Small intestine (tissue), 7 donors: ENCODE data around the gene NQO1. TPM values are rescaled to one million over a fixed set of nuclear protein-coding genes. Genes with fewer than 3 reads are reported as not detected.

Experiments used
- DNase-seq, 2 donors: peaks; one replicate each; pipeline versions ENCODE4 v3.0.0 to v3.0.0-alpha.2; 2013
- FAIRE-seq: peaks from 2 replicates; lab custom pipeline; 2012; peaks lifted over from hg19 to GRCh38; lab: Jason Lieb, UNC
- H3K27ac ChIP-seq, 3 donors: one replicate each; pipeline ENCODE4 v1.5.1; 2013; ENCODE audit warnings: low read length in 2 of 3, mild to moderate bottlenecking in 2 of 3, control low read depth in 1 of 3, inconsistent platforms in 1 of 3, low read depth in 1 of 3, moderate library complexity in 1 of 3
- H3K27me3 ChIP-seq, 3 donors: one replicate each; pipeline ENCODE4 v1.6.1; 2013; ENCODE audit warnings: low read length in 3 of 3, inconsistent platforms in 1 of 3; ENCODE audit not compliant: control insufficient read depth in 3 of 3, insufficient read depth in 3 of 3
- H3K36me3 ChIP-seq, 3 donors: one replicate each; pipeline ENCODE4 v1.6.1; 2013; ENCODE audit warnings: low read length in 3 of 3, inconsistent platforms in 1 of 3, low read depth in 1 of 3, mild to moderate bottlenecking in 1 of 3, moderate library complexity in 1 of 3; ENCODE audit not compliant: control insufficient read depth in 3 of 3, insufficient read depth in 2 of 3
- H3K4me1 ChIP-seq, 3 donors: one replicate each; pipeline ENCODE4 v1.6.1; 2013; ENCODE audit warnings: low read length in 2 of 3, inconsistent platforms in 1 of 3, low read depth in 1 of 3, mild to moderate bottlenecking in 1 of 3, moderate library complexity in 1 of 3; ENCODE audit not compliant: control insufficient read depth in 3 of 3, insufficient read depth in 2 of 3
- H3K4me3 ChIP-seq, 3 donors: one replicate each; pipeline ENCODE4 v1.5.1; 2013; ENCODE audit warnings: low read length in 3 of 3, control low read depth in 1 of 3, inconsistent platforms in 1 of 3, low read depth in 1 of 3, mild to moderate bottlenecking in 1 of 3, moderate library complexity in 1 of 3
- H3K9me3 ChIP-seq, 2 donors: one replicate each; pipeline ENCODE4 v1.6.1; 2013; ENCODE audit warnings: low read depth in 1 of 2, low read length in 1 of 2; ENCODE audit not compliant: control insufficient read depth in 2 of 2, insufficient read depth in 1 of 2
- WGBS, 3 donors: extraction: QIAGEN DNeasy Blood & Tissue Kit; methylation state at CpG; one replicate each; pipeline ENCODE4 v1.1.7; 2013; 5-methylcytosine and 5-hydroxymethylcytosine counted together
- polyA plus RNA-seq, 4 donors: library from polyadenylated mRNA; stranded (reverse) in 3 of 4; unstranded in 1 of 4; fragments of 200-250 nt in 3 of 4; fragments of 120-200 nt in 1 of 4; gene quantifications; one replicate each; pipeline versions ENCODE4 v1.2.1 to v1.2.3, GENCODE V29; 2013
- donor health status: healthy with polysubstance abuse.
- donor health status: control.
- donor health status: control.
- donor health status: Bipolar disorder and iron deficiency.
- donor health status: healthy.

Gene NQO1
- polyA plus RNA-seq, 4 donors, result 18.2 to 151 (median 96.3) TPM

GRCh38 chr16:69748694-69749345 is 22.5 kb upstream of the NQO1 start:
- DNase-seq (no peak), FAIRE-seq (no peak)
- H3K27ac ChIP-seq, result no peak overlapping the region
- H3K36me3 ChIP-seq, result peaks cover 13 to 79% (median 15%) of the 10 kb centered on the region in 3 donors
- no peak overlapping the region for H3K4me3 ChIP-seq
- WGBS, 3 donors, result 84 to 90% (median 85%) methylated on average over 17 to 20 of the region's 20 CpGs
- H3K9me3 ChIP-seq, result no peaks in the 10 kb centered on the region
- H3K4me1 ChIP-seq, result peaks cover 0 to 5% (median 2%) of the 10 kb centered on the region in 3 donors
- H3K27me3 ChIP-seq, result no peaks in the 10 kb centered on the region

- Histone ChIP-seq H3K27me3 (no peaks in the 10 kb centered on the region), H3K27ac (no peak overlapping the region), H3K36me3 (peaks cover 13 to 85% (median 18%) of the 10 kb centered on the region in 3 donors), H3K4me1 (no peaks in the 10 kb centered on the region), H3K4me3 (no peak overlapping the region), H3K9me3 (no peaks in the 10 kb centered on the region)
- DNase-seq, result no peak
- FAIRE-seq, result no peak
- WGBS, 3 donors, result 85 to 92% (median 88%) methylated on average over 8 of the region's 8 CpGs
Measured at GRCh38 chr16:69747115-69747514, 20.8 kb upstream of the NQO1 start.

GRCh38 chr16:69745959-69746358 is 19.6 kb upstream of the NQO1 start:
- no peak overlapping the region for H3K27ac ChIP-seq
- H3K36me3 ChIP-seq, result peaks cover 15 to 85% (median 18%) of the 10 kb centered on the region in 3 donors
- no peak overlapping the region for H3K4me3 ChIP-seq
- H3K4me1 ChIP-seq, result peaks cover 0 to 7% (median 0%) of the 10 kb centered on the region in 3 donors
- FAIRE-seq, result no peak
- 84 to 90% (median 86%) methylated on average over 10 of the region's 10 CpGs for WGBS, 3 donors
- no peaks in the 10 kb centered on the region for H3K9me3 ChIP-seq
- H3K27me3 ChIP-seq, result no peaks in the 10 kb centered on the region
- no peak for DNase-seq

GRCh38 chr16:69745232-69745612 is 18.9 kb upstream of the NQO1 start:
- no peak for DNase-seq
- WGBS, 3 donors, result 96 to 98% (median 97%) methylated on average over 11 of the region's 11 CpGs

GRCh38 chr16:69744363-69745231 is 18.2 kb upstream of the NQO1 start:
- 94 to 96% (median 95%) methylated on average over 35 of the region's 35 CpGs for WGBS, 3 donors
- H3K27ac ChIP-seq, result no peak overlapping the region
- no peaks in the 10 kb centered on the region for H3K9me3 ChIP-seq
- peaks cover 0 to 7% (median 0%) of the 10 kb centered on the region in 3 donors for H3K4me1 ChIP-seq
- DNase-seq (no peak), FAIRE-seq (no peak)
- H3K36me3 ChIP-seq, result peaks cover 15 to 85% (median 18%) of the 10 kb centered on the region in 3 donors
- H3K27me3 ChIP-seq, result no peaks in the 10 kb centered on the region
- H3K4me3 ChIP-seq, result no peak overlapping the region

More at GRCh38 chr16:69745232-69745612, 18.9 kb upstream of the NQO1 start:
- peaks cover 0 to 7% (median 0%) of the 10 kb centered on the region in 3 donors for H3K4me1 ChIP-seq
- H3K9me3 ChIP-seq, result no peaks in the 10 kb centered on the region
- no peak overlapping the region for H3K4me3 ChIP-seq
- H3K27ac ChIP-seq, result no peak overlapping the region
- H3K27me3 ChIP-seq, result no peaks in the 10 kb centered on the region
- peaks cover 15 to 85% (median 18%) of the 10 kb centered on the region in 3 donors for H3K36me3 ChIP-seq
- no peak for FAIRE-seq

- FAIRE-seq (no peak), DNase-seq (peak; percentile 83 to 92)
- no peaks in the 10 kb centered on the region for H3K27me3 ChIP-seq
- H3K4me1 ChIP-seq, result peaks cover 0 to 7% (median 0%) of the 10 kb centered on the region in 3 donors
- WGBS, 3 donors, result 47 to 72% (median 58%) methylated on average over 36 to 41 of the region's 41 CpGs
- no peak overlapping the region for H3K4me3 ChIP-seq
- peak overlapping the region in 2 of 3 donors; percentile 46 to 49 for H3K27ac ChIP-seq
- peaks cover 11 to 74% (median 12%) of the 10 kb centered on the region in 3 donors for H3K36me3 ChIP-seq
- H3K9me3 ChIP-seq, result no peaks in the 10 kb centered on the region
Measured at GRCh38 chr16:69741951-69742904, 15.9 kb upstream of the NQO1 start.

- DNase-seq, result no peak
- WGBS, 3 donors, result 48 to 68% (median 52%) methylated on average over 8 of the region's 8 CpGs
- Histone ChIP-seq H3K4me3 (no peak overlapping the region), H3K27ac (peak overlapping the region in 2 of 3 donors; percentile 46 to 49), H3K27me3 (no peaks in the 10 kb centered on the region), H3K4me1 (peaks cover 0 to 7% (median 0%) of the 10 kb centered on the region in 3 donors), H3K9me3 (no peaks in the 10 kb centered on the region), H3K36me3 (peaks cover 11 to 67% (median 11%) of the 10 kb centered on the region in 3 donors)
- FAIRE-seq, result no peak
Measured at GRCh38 chr16:69741519-69741918, 15.2 kb upstream of the NQO1 start.
